Measurements from ENCODE around the gene IL15RA.

- TF ChIP-seq CTCF (IDR thresholded peaks at IDR 0.05) (no peak), ZFX (IDR thresholded peaks at IDR 0.05; ENCODE audit: borderline replicate concordance) (no peak)
Observed at GRCh38 chr10:5953676-5954075, 23.7 kb downstream of the IL15RA start.
